ENCODE measurements around the gene CSTF1. TPM values are rescaled to one million over a fixed set of nuclear protein-coding genes. Genes with fewer than 3 reads are reported as not detected.

Gene CSTF1
- total and polyA plus RNA-seq, 2 of the 8 experiments (the other 6 are each of a cell fraction or from before 2014, with no cell fraction given) = 59.4 to 83.5 TPM

DNA sequence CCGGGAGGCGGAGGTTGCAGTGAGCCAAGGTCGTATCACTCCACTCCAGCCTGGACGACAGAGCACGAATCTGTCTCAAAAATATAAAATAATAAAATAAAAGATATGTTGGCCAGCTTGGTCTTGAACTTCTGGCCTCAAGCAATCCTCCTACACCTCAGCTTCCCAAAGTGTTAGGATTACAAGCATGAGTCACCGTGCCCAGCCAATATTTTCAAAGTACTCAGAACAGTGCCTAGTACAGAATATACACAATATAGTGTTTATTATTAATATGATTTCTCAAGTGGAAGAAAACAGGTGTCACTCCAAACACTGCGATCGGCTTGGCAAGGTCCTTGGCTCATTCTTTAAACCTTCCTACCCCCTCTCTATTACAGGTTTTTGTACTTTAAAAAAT, 30.5 kb upstream of the CSTF1 start (continued):
- TF ChIP-seq CHD1 (IDR thresholded peaks at IDR 0.05; ENCODE audit: low read depth, low read length) = no peak
- no peak for TF ChIP-seq SP2 (IDR thresholded peaks at IDR 0.05; ENCODE audit: low read length)
- TF ChIP-seq EGR1 (IDR thresholded peaks at IDR 0.05; ENCODE audit: borderline replicate concordance, low read depth, low read length) = no peak
- TF ChIP-seq, protein P1, sequence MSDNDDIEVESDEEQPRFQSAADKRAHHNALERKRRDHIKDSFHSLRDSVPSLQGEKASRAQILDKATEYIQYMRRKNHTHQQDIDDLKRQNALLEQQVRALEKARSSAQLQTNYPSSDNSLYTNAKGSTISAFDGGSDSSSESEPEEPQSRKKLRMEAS (IDR thresholded peaks at IDR 0.05) = no peak
- TF ChIP-seq NRF1 (IDR thresholded peaks at IDR 0.05; ENCODE audit: low read depth, low read length) = no peak
- no peak for TF ChIP-seq RXRA (IDR thresholded peaks at IDR 0.05; ENCODE audit: insufficient read depth, low read depth, low read length)
